ENCODE measurements around the gene FXYD6.

Gene FXYD6

GRCh38 chr11:117883063-117883462, 6.6 kb upstream of the FXYD6 start:
- no peak for DNase-seq

GRCh38 chr11:117882311-117882905, 6.0 kb upstream of the FXYD6 start:
- no peak for DNase-seq

- DNase-seq = no peak
Observed at GRCh38 chr11:117881217-117881616, 4.8 kb upstream of the FXYD6 start.

GRCh38 chr11:117879516-117880480, 3.3 kb upstream of the FXYD6 start:
- no peak for DNase-seq

- no peak for DNase-seq
Observed at GRCh38 chr11:117878939-117879475, 2.5 kb upstream of the FXYD6 start.

- DNase-seq = no peak
Observed at GRCh38 chr11:117878314-117878938, 2.0 kb upstream of the FXYD6 start.

GRCh38 chr11:117877120-117877784, 794 bp upstream of the FXYD6 start:
- no peak for DNase-seq

- DNase-seq = no peak
Observed at GRCh38 chr11:117876059-117876340, 458 bp downstream of the FXYD6 start.

GRCh38 chr11:117875382-117876058, 938 bp downstream of the FXYD6 start:
- DNase-seq = no peak

- no peak for DNase-seq
Observed at GRCh38 chr11:117874910-117875381, 1.5 kb downstream of the FXYD6 start.

- DNase-seq = no peak
Observed at GRCh38 chr11:117874253-117874909, 2.1 kb downstream of the FXYD6 start.

GRCh38 chr11:117873828-117874125, 2.7 kb downstream of the FXYD6 start:
- no peak for DNase-seq

- no peak for DNase-seq
Observed at GRCh38 chr11:117872975-117873827, 3.3 kb downstream of the FXYD6 start.

- DNase-seq = no peak
Observed at GRCh38 chr11:117872420-117872961, 4.0 kb downstream of the FXYD6 start.

GRCh38 chr11:117871784-117872183, 4.7 kb downstream of the FXYD6 start:
- DNase-seq = no peak

- DNase-seq = no peak
Observed at GRCh38 chr11:117871160-117871559, 5.3 kb downstream of the FXYD6 start.

GRCh38 chr11:117870103-117870952, 6.1 kb downstream of the FXYD6 start:
- DNase-seq = no peak

GRCh38 chr11:117869604-117870003, 6.9 kb downstream of the FXYD6 start:
- DNase-seq = no peak

- peak; percentile 75 for DNase-seq
Observed at GRCh38 chr11:117868815-117869561, 7.5 kb downstream of the FXYD6 start.

Data from NCI-H2029 treated with DMSO at 0.1 percent for 48 hours (cell line).